C4-2B (cell line): ENCODE results near the gene SLC30A1.

Experiments used
- H3K27ac ChIP-seq: fragments of 450-650 bp; 2 replicates; pipeline ENCODE4 v1.5.1; 2017
- CTCF ChIP-seq: fragments of 450-650 bp; conservative IDR thresholded peaks from 2 replicates; pipeline ENCODE4 v1.5.1; 2017; ENCODE audit warnings: mild to moderate bottlenecking
- ZFX ChIP-seq: fragments of 450-650 bp; IDR thresholded peaks from 2 replicates; pipeline ENCODE4 v1.6.1; 2017

The SLC30A1 gene

GRCh38 chr1:211527006-211527405 is 52.0 kb downstream of the SLC30A1 start:
- TF ChIP-seq ZFX = no peak
- TF ChIP-seq CTCF = no peak
- no peak overlapping the region for H3K27ac ChIP-seq

- H3K27ac ChIP-seq = no peak overlapping the region
- TF ChIP-seq CTCF (no peak), ZFX (no peak)
Measured at GRCh38 chr1:211526101-211526500, 52.9 kb downstream of the SLC30A1 start.

- H3K27ac ChIP-seq = no peak overlapping the region
- TF ChIP-seq ZFX (no peak), CTCF (no peak)
Measured at GRCh38 chr1:211525101-211525676, 53.8 kb downstream of the SLC30A1 start.

- TF ChIP-seq CTCF (no peak), ZFX (no peak)
- no peak overlapping the region for H3K27ac ChIP-seq
Measured at GRCh38 chr1:211524521-211524920, 54.4 kb downstream of the SLC30A1 start.

GRCh38 chr1:211522804-211523203 is 56.2 kb downstream of the SLC30A1 start:
- TF ChIP-seq ZFX = no peak
- TF ChIP-seq CTCF = no peak
- no peak overlapping the region for H3K27ac ChIP-seq
